DND-41 (cell line): ENCODE data around the gene EIF4EBP3.

ENCODE experiments used
- EZH2 ChIP-seq: IDR thresholded peaks from 3 replicates; pipeline ENCODE4 v1.6.1; 2012; ENCODE audit warnings: borderline replicate concordance, low read depth, mild to moderate bottlenecking, moderate library complexity, low read length, inconsistent platforms; ENCODE audit not compliant: severe bottlenecking
- TF ChIP-seq, protein P1 (sequence below): IDR thresholded peaks from 2 replicates; pipeline ENCODE4 v1.5.1; 2012; ENCODE audit warnings: borderline replicate concordance, low read length, moderate library complexity, mild to moderate bottlenecking; ENCODE audit not compliant: poor library complexity, severe bottlenecking; ENCODE audit errors: extremely low read depth

DNA sequence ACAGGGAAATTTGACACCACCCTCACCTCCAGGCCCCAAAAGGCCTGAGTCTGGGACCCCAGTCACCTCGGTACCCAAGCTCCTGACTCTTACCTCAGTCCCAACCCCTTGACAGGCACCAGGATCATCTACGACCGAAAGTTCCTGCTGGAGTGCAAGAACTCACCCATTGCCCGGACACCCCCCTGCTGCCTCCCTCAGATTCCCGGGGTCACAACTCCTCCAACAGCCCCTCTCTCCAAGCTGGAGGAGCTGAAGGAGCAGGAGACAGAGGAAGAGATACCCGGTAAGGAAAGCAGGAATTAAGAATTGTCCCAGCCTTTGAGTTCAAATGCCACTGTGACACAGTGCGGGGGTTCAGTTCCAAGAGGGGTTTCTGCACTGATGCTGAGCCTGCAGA lies 1.3 kb downstream of the EIF4EBP3 start:
- TF ChIP-seq, protein P1, sequence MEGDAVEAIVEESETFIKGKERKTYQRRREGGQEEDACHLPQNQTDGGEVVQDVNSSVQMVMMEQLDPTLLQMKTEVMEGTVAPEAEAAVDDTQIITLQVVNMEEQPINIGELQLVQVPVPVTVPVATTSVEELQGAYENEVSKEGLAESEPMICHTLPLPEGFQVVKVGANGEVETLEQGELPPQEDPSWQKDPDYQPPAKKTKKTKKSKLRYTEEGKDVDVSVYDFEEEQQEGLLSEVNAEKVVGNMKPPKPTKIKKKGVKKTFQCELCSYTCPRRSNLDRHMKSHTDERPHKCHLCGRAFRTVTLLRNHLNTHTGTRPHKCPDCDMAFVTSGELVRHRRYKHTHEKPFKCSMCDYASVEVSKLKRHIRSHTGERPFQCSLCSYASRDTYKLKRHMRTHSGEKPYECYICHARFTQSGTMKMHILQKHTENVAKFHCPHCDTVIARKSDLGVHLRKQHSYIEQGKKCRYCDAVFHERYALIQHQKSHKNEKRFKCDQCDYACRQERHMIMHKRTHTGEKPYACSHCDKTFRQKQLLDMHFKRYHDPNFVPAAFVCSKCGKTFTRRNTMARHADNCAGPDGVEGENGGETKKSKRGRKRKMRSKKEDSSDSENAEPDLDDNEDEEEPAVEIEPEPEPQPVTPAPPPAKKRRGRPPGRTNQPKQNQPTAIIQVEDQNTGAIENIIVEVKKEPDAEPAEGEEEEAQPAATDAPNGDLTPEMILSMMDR, result no peak
- no peak for TF ChIP-seq EZH2
